NCI-H526 (cell line): ENCODE results near the gene TMEM163.
A peak's percentile ranks its signal among the peaks of the same experiment; 100 is the strongest.
"Not testable (repeated sequence)": the region's sequence is repeated elsewhere in the genome, so short reads cannot be mapped to it uniquely, and the experiment has no call there.

Source experiments
- DNase-seq, 2 experiments: peaks; one replicate each; lab custom pipeline; 2025; lab: John Stamatoyannopoulos, UW

The TMEM163 gene

DNA sequence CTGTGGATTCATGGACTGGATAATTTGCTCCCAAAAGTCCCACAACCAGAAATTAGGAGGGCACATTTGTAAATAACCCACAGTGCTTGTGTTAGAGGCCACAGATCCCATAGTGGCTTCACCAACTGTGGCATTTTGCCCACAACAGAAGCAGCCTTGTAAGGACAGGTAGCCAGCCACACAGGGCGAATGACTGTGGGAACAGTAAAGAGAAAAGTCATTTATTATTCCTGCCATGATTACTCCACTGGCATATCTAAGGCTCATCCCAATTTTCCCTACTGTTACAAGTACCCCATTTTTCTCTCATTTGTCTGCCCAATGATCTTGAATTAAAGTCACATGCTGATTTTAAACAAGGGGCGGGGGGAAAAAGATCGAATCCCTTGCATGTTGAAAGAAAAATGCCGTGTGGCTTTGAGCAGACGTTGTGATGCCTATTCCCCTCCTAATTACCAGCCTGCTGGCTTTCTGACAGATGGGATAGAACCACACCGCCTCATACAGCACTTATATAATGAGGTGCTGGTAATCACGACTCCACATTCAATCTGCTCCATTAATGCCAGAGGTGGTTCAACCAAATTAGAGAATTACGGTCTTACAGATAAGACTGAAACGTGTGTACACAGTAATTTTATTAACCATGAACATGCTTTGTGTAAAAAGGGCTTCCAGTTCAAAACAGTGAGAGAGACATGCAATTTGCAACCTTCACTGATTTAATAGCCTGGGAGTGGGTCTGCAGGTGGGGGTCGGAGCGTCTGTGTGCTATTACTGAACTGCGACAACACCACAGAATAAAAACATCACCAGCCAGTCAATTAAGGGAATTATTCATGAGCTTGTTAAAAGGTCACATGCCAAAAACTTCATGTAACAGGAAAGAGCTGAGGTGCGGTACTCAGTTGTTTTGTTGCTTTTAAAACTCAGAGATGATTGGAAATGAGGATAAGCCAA lies 196.0 kb downstream of the TMEM163 start:
- DNase-seq, result no peak

DNA sequence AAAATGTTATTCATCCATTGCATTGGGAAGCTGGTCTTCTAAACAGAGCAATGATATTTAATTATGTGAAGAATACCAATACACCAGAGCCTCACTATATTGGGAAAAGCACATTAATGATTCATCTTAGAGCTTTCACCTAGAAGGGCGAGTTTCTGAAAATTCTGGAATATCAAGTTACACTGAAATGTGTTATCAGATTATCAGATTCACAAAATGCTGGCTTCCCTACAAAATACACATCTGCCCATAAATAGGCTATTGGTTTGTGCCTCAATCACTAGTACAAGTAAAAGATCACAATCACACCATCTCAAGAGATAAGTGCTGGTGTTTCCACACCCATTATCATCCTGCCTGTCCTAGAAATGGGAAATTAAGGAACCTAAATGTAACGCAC lies 200.7 kb downstream of the TMEM163 start:
- no peak for DNase-seq

GRCh38 chr2:134515137-134515536 lies 203.7 kb downstream of the TMEM163 start:
- DNase-seq, result no peak

GRCh38 chr2:134513465-134513804 lies 205.4 kb downstream of the TMEM163 start:
- no peak for DNase-seq

GRCh38 chr2:134512734-134513464 lies 205.9 kb downstream of the TMEM163 start:
- no peak for DNase-seq

GRCh38 chr2:134508391-134508790 lies 210.4 kb downstream of the TMEM163 start:
- DNase-seq, result no peak

DNA sequence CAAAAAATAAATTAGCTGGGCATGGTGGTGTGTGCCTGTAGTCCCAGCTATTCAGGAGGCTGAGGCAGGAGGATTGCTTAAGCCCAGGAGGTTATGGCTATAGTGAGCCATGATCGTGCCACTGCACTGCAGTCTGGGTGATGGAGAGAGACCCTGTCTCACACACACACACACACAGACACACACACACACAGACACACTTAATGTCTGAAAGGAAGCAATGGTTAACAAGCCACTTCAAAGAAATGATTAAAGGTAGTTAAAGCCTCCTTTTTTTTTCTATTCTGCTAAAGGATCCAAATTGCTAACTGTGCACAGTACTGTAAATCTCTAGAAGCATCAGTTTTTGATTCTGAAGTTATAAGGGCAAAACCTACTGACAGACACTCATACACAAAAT lies 211.1 kb downstream of the TMEM163 start:
- DNase-seq, result no peak

GRCh38 chr2:134507159-134507558 lies 211.6 kb downstream of the TMEM163 start:
- DNase-seq, result not testable (repeated sequence)

- no peak for DNase-seq
Observed at GRCh38 chr2:134505446-134505845, 213.4 kb downstream of the TMEM163 start.

DNA sequence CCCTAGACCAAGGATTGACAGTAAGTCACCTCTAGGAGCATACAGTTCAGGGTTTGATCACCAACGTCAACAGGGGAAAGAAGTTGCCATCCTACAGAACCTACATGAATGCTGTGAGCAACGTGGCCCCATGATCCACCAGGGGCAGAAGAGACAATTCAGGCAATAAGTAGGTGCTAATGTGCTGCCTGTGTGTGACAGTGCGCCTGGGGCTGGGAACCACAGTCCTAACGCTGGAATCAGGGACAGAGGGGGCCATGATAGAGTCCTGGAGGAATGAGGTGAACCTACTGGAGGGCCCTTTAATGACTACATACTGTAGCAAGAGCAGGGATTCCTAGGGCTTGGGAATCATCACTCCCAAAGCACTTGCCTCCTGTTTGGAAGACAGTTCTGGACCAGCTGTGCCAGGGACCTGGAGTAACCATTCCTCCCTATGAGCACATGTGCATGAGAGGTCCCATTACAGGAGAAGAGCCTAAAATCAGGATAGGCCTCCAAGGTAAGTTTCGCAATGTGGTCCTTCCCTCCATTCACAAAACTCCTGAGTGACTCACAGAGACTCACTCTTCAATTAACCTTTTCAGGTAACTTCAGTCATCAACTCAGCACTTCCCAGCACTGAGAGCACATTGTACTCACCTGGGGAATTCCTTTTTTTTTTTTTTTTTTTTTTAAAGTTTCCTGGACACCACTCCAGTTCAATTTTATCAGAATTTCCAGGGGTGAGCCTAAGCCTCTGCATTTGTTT lies 214.0 kb downstream of the TMEM163 start:
- DNase-seq, result no peak

DNA sequence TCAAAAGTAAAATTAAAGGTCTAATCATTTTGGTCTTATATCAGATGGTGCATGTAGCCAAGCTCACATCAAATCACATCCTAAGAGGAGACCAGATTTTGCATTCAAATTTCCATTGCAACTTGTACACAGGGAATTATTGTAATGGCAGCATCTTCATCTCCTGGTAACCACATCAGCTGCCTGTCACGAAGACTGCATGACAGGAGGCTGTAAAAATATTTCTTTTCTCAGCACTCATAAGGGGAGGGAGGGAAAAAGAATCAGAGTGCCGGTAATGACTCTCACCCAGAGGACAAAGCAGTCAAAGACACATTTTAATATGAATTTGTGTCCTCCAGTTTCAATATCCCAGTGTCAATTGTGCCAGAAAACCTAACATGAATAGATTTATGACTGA lies 216.7 kb downstream of the TMEM163 start:
- DNase-seq, result no peak

DNA sequence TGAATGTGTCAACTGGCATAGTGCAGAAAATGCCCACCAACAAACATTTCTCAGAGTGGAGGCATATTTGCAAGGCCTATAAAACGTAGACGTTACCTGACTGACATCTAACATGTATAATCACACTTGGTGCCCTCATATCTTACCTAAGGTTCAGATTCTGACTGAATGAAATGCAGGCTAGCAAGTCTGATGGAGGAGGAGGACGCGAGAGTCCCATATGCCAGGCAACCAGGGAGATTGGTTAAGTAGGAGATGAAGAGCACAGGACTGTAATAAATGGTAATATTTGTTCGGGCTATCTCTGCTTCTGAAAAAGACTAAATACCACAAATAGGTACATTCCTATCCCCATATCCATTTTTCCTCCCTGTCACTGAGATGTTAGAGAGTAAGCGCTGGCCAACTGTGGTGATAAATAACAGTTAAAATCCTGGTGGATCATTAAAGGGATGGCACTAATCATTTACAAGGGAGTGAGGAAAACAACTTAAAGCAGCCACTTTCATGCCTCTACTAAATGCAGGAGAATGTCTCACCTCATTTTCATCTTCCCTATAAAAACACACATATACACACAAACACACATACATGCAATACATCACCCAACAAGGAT lies 217.2 kb downstream of the TMEM163 start:
- no peak for DNase-seq

DNA sequence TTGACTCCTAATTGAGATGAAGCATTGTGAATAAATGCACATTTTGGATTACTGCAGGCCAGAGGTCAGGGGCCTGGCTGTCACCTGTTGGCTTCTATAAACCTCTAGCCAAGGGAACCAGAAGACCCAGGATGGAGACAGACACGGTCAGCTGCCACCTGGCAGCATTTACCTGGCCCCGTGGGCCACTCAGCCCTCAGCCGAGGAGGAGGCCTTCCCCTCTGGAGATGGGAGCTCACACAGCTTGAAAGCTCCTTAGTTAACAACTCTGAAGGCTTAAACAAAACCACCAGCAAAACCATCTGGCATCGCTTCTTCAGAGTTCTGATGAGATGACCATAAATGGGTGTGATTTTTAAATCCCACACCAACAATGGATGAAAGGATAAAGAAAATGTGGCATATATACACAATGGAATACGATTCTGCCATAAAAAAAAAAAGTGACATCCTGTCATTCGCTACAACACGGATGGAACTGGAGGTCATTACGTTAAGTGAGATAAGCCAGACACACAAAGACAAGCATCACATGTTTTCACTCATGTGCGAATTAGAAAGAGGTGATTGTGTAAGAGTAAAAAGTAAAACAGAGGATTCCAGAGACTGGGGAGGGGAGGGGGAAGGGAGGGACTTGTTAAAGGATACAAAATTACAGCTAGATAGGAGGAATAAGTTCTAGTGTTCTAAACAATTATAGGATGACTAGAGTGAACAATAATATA lies 218.4 kb downstream of the TMEM163 start:
- no peak for DNase-seq

DNA sequence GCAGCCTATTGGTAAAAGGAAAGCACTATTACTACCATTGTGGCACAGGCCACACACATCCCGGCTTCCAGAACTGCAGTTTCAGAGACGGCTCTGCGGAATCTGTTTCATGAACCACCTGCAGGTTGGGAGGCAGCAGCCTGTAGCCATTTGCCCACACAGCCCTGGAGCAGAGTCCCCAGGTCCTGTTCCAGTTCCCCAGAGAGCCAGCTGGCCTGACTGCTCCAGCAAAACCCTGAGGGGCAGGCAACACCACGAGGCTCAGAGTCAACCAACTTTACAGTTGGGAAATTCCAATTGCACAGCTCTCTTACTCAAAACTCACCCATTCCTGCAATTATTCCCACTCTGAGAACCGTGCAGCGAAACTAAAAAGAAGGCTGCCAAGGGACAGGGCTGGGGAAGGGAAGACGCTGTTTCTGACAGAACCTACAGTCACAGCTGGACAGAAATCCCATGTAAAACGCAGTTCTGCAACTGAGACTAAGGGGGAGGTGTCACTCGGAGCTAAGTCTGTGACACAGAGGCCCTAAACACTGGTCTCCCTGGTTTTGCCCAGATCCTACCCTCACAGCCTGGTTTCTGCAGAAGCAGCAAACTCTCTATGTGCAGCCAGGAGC lies 219.4 kb downstream of the TMEM163 start:
- no peak for DNase-seq

DNA sequence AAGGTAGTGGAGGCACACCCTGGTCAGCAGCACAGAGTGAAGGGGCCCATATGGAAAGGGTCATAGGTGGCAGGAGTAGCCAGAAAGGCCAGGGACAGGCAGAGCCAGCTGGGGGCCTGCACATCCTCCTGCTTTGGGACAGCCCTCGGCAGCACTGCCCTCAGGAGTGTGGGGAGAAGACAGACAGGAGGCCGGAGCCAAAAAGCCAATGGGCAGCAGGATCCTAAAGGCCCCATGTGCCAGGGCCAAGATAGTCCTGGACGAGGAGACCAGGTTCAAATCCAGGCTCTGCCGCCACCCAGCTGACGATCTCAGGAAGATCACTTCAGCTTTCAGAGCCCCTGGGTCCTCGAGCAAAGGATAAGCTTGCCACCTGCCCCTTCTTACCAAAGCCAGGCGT lies 220.1 kb downstream of the TMEM163 start:
- DNase-seq, result no peak

- no peak for DNase-seq
Observed at GRCh38 chr2:134493797-134494196, 225.0 kb downstream of the TMEM163 start.

DNA sequence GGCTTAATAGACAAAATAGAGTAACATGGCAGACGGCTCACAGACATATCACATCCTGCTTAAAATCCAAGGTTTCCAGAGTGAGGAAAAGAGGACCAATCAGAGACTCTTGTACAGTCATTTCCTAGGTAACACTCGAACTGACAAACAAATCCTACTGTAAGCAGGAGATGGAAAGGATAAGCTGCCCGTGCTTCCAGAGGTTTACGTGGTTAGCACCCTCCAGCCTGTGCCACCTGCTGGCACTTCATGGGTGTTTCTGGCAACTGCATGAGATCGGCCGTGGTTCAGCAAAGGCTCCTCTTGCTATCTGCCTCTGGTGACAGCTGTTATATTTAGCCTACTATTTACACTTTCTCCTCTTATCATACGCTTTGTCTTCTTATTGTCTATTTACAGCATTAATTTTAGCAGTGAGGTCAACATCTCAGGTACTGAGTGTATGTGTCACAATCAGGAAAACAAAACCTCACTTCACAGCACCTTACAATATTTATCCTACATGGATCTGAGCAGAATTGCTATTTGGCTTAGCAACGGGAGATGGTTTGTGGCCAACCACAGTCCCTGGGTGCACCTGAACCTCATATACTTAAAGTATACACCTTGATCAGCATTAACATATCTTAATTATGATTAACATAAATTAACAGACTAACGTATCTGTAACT lies 226.9 kb downstream of the TMEM163 start:
- peak; percentile 80 to 84 for DNase-seq

DNA sequence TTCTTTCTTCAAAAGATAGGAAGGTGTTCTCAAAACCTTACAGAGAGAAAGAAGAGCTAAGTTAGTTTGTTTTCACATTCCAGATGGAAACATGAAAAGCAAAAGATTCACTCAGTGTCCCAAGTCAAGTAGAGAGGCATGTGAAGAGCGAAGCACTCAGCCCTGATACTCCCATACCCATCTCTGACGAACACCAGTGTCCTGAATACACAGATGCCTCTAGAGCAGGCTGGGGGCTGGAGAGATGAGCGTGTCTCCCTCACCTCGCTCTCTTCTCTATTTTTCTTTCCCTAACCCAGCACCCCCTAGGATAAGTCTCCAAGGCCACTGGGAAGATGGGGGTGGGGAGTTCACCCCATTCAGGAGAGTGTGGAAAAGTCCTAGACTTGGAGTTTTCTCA lies 227.8 kb downstream of the TMEM163 start:
- no peak for DNase-seq

GRCh38 chr2:134490559-134490958 lies 228.2 kb downstream of the TMEM163 start:
- no peak for DNase-seq

GRCh38 chr2:134489732-134490384 lies 228.9 kb downstream of the TMEM163 start:
- no peak for DNase-seq
